Colonic mucosa (tissue), 4 donors: ENCODE results near the gene KCNG2. TPM values are rescaled to one million over a fixed set of nuclear protein-coding genes. Genes with fewer than 3 reads are reported as not detected.

Source experiments
- DNase-seq: peaks from one replicate; pipeline ENCODE4 v3.0.0-alpha.2; 2020
- H3K27ac ChIP-seq: fragments of 200-600 bp; one replicate; pipeline ENCODE4 v1.8.0; 2021
- H3K27me3 ChIP-seq: fragments of 200-600 bp; one replicate; pipeline ENCODE4 v1.8.0; 2021
- H3K36me3 ChIP-seq: fragments of 200-600 bp; one replicate; pipeline ENCODE4 v1.8.0; 2021
- H3K4me1 ChIP-seq: fragments of 200-600 bp; one replicate; pipeline ENCODE4 v1.8.0; 2021; ENCODE audit warnings: mild to moderate bottlenecking
- H3K4me3 ChIP-seq: fragments of 200-600 bp; one replicate; pipeline ENCODE4 v1.8.0; 2021
- H3K9ac ChIP-seq, 2 donors: one replicate each; pipeline ENCODE4 v1.7.0; 2013; ENCODE audit warnings: control low read depth in 2 of 2, low read depth in 2 of 2, low read length in 2 of 2
- H3K9me3 ChIP-seq: fragments of 200-600 bp; one replicate; pipeline ENCODE4 v1.8.0; 2021
- CTCF ChIP-seq: fragments of 200-600 bp; IDR thresholded peaks from one replicate; pipeline ENCODE4 v1.8.0; 2022; ENCODE audit warnings: antibody characterized with exemption, mild to moderate bottlenecking
- intact Hi-C: fragments of 100-400 bp; cut with DNase I; formaldehyde crosslinking; loops from one replicate; pipeline ENCODE4 v1.14.1; 2022
- total RNA-seq, 2 donors: library from RNA; stranded (reverse); fragmentation: NEBNext Ultra II Directional in 1 of 2; extraction: Animal tissue kit (Norgen Biotek cat#: 25700) in 1 of 2; gene quantifications; one replicate each; pipeline ENCODE4 v1.2.1, GENCODE V29; 2021
- donor health status: healthy.
- donor health status: DM: no; HTN: no; CAD: no.
- donor health status: DM: no; HTN: no; CAD: no.

KCNG2 gene
- total RNA-seq, 2 donors from 2014 or later, result 0.32 TPM; not detected in 1

GRCh38 chr18:79917853-79918614 is 120.3 kb downstream of the KCNG2 start:
- Histone ChIP-seq H3K36me3 (peaks cover 4% of the 10 kb centered on the region), H3K27ac (no peak overlapping the region), H3K9me3 (no peaks in the 10 kb centered on the region), H3K4me3 (no peak overlapping the region), H3K27me3 (no peaks in the 10 kb centered on the region), H3K4me1 (no peaks in the 10 kb centered on the region), H3K9ac (no peak overlapping the region)
- no peak for TF ChIP-seq CTCF
- DNase-seq, result no peak
- intact Hi-C loops, result no loop called here

- Histone ChIP-seq H3K9me3 (no peaks in the 10 kb centered on the region), H3K27ac (no peak overlapping the region), H3K4me1 (no peaks in the 10 kb centered on the region), H3K36me3 (peaks cover 4% of the 10 kb centered on the region), H3K27me3 (no peaks in the 10 kb centered on the region), H3K4me3 (no peak overlapping the region), H3K9ac (no peak overlapping the region)
- no peak for DNase-seq
- intact Hi-C loops, result no loop called here
- no peak for TF ChIP-seq CTCF
Measured at GRCh38 chr18:79918615-79919011, 120.9 kb downstream of the KCNG2 start.

GRCh38 chr18:79919089-79919488 is 121.4 kb downstream of the KCNG2 start:
- no peaks in the 10 kb centered on the region for H3K27me3 ChIP-seq
- TF ChIP-seq CTCF, result no peak
- no peak overlapping the region for H3K9ac ChIP-seq
- no peak overlapping the region for H3K4me3 ChIP-seq
- H3K27ac ChIP-seq, result no peak overlapping the region
- H3K36me3 ChIP-seq, result peaks cover 4% of the 10 kb centered on the region
- H3K4me1 ChIP-seq, result no peaks in the 10 kb centered on the region
- DNase-seq, result no peak
- no peaks in the 10 kb centered on the region for H3K9me3 ChIP-seq
- intact Hi-C loops, result no loop called here

GRCh38 chr18:79921984-79922965 is 124.5 kb downstream of the KCNG2 start:
- Histone ChIP-seq H3K36me3 (peaks cover 4% of the 10 kb centered on the region), H3K9ac (no peak overlapping the region), H3K27ac (no peak overlapping the region), H3K4me1 (no peaks in the 10 kb centered on the region), H3K27me3 (no peaks in the 10 kb centered on the region), H3K4me3 (no peak overlapping the region), H3K9me3 (no peaks in the 10 kb centered on the region)
- intact Hi-C loops, result no loop called here
- peak; percentile 12 for DNase-seq
- TF ChIP-seq CTCF, result no peak

GRCh38 chr18:79922971-79923411 is 125.3 kb downstream of the KCNG2 start:
- Histone ChIP-seq H3K9me3 (no peaks in the 10 kb centered on the region), H3K4me3 (no peak overlapping the region), H3K27me3 (no peaks in the 10 kb centered on the region), H3K4me1 (no peaks in the 10 kb centered on the region), H3K36me3 (peaks cover 4% of the 10 kb centered on the region), H3K9ac (no peak overlapping the region), H3K27ac (no peak overlapping the region)
- DNase-seq, result peak; percentile 9
- intact Hi-C loops, result no loop called here
- no peak for TF ChIP-seq CTCF
